ENCODE measurements around the gene CEL. TPM values are rescaled to one million over a fixed set of nuclear protein-coding genes. Genes with fewer than 3 reads are reported as not detected.
"Not testable (repeated sequence)": the region's sequence is repeated elsewhere in the genome, so short reads cannot be mapped to it uniquely, and the experiment has no call there.

CEL gene
- 0.89 TPM for polyA plus RNA-seq (2012; ENCODE audit: low read depth, missing spikeins)

DNA sequence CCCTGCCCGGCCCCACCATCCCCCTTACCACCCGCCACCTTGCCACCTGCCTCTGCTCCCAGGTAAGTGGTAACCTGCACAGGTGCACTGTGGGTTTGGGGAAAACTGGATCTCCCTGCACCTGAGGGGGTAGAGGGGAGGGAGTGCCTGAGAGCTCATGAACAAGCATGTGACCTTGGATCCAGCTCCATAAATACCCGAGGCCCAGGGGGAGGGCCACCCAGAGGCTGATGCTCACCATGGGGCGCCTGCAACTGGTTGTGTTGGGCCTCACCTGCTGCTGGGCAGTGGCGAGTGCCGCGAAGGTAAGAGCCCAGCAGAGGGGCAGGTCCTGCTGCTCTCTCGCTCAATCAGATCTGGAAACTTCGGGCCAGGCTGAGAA, at the start of gene CEL:
Gene CEL, plus strand, starts transcription at position 218 of the 382 bp plus-strand sequence. Its CDS starts 22 bp downstream, at position 240.
- not testable (repeated sequence) for DNase-seq (ENCODE audit: insufficient read length, low spot score)
- peak; percentile 86 for FAIRE-seq

- DNase-seq (ENCODE audit: insufficient read length, low spot score) (no peak), FAIRE-seq (no peak)
- TF ChIP-seq POU2F2 (IDR thresholded peaks at IDR 0.05; ENCODE audit: low read depth, low read length) (no peak), SPI1 (IDR thresholded peaks at IDR 0.05; ENCODE audit: low read depth, low read length) (no peak), POLR2A (IDR thresholded peaks at IDR 0.05; ENCODE audit: low read depth, low read length) (no peak), TAF1 (IDR thresholded peaks at IDR 0.05; ENCODE audit: low read depth, low read length) (no peak), PAX5 (IDR thresholded peaks at IDR 0.05; ENCODE audit: insufficient read depth, low read length, severe bottlenecking) (no peak), POLR2AphosphoS5 (IDR thresholded peaks at IDR 0.05; ENCODE audit: low read depth, low read length) (no peak)
Measured at GRCh38 chr9:133014696-133015095, 47.1 kb upstream of the CEL start.

DNA sequence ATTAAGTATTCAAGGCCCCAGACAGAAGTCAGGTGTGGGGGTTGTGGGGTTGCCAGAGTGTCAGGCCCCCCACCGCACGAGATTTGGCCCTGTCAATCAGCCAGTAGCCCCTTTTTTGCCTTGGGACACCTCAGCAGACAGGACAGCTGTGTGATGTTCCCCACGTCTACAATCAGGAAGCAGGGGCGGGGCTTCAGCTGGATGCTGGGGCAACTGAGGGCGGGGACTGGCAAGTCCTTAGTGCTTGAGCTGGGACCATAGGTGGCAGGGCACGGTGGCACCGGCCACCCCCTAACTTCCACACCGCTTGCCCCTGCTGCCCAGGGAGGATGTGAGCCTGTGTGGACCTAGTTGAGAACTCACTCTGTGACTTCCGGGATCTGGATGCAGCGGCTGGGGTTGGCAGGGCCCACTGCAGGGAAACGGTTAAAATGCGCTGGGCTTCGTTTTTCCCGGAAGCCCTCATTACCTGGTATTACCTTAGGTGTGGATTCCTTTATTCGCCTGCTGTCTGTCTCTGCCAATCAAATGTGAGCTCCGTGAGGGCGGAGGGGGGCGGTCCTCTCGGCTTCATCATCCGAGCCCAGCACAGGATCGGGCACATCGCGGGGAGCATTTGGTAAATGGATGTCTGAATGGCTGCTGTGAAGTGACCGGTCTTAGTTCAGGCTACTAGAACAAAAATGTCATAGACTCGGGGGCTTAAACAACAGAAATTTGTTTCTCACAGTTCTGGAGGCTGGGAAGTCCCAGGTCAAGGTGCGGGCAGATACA, 38.5 kb upstream of the CEL start:
- TF ChIP-seq POLR2AphosphoS5 (IDR thresholded peaks at IDR 0.05; ENCODE audit: low read depth, low read length) (no peak), PAX5 (IDR thresholded peaks at IDR 0.05; ENCODE audit: insufficient read depth, low read length, severe bottlenecking) (no peak), POLR2A (IDR thresholded peaks at IDR 0.05; ENCODE audit: low read depth, low read length) (no peak), TAF1 (IDR thresholded peaks at IDR 0.05; ENCODE audit: low read depth, low read length) (no peak), SPI1 (IDR thresholded peaks at IDR 0.05; ENCODE audit: low read depth, low read length) (no peak), POU2F2 (IDR thresholded peaks at IDR 0.05; ENCODE audit: low read depth, low read length) (no peak)
- DNase-seq (ENCODE audit: insufficient read length, low spot score) (no peak), FAIRE-seq (no peak)

- DNase-seq (ENCODE audit: insufficient read length, low spot score) (no peak), FAIRE-seq (no peak)
- no peak for TF ChIP-seq POLR2AphosphoS5 (IDR thresholded peaks at IDR 0.05; ENCODE audit: low read depth, low read length)
- no peak for TF ChIP-seq SPI1 (IDR thresholded peaks at IDR 0.05; ENCODE audit: low read depth, low read length)
- no peak for TF ChIP-seq TAF1 (IDR thresholded peaks at IDR 0.05; ENCODE audit: low read depth, low read length)
- TF ChIP-seq POU2F2 (IDR thresholded peaks at IDR 0.05; ENCODE audit: low read depth, low read length), result no peak
- TF ChIP-seq PAX5 (IDR thresholded peaks at IDR 0.05; ENCODE audit: insufficient read depth, low read length, severe bottlenecking), result no peak
- TF ChIP-seq POLR2A (IDR thresholded peaks at IDR 0.05; ENCODE audit: low read depth, low read length), result no peak
Measured at GRCh38 chr9:133026426-133026825, 35.4 kb upstream of the CEL start.

GRCh38 chr9:133027134-133027533, 34.6 kb upstream of the CEL start:
- FAIRE-seq, result no peak
- no peak for TF ChIP-seq POLR2A (IDR thresholded peaks at IDR 0.05; ENCODE audit: low read depth, low read length)
- TF ChIP-seq TAF1 (IDR thresholded peaks at IDR 0.05; ENCODE audit: low read depth, low read length), result no peak
- TF ChIP-seq POU2F2 (IDR thresholded peaks at IDR 0.05; ENCODE audit: low read depth, low read length), result no peak
- no peak for TF ChIP-seq PAX5 (IDR thresholded peaks at IDR 0.05; ENCODE audit: insufficient read depth, low read length, severe bottlenecking)
- TF ChIP-seq POLR2AphosphoS5 (IDR thresholded peaks at IDR 0.05; ENCODE audit: low read depth, low read length), result no peak
- TF ChIP-seq SPI1 (IDR thresholded peaks at IDR 0.05; ENCODE audit: low read depth, low read length), result no peak
- no peak for DNase-seq (ENCODE audit: insufficient read length, low spot score)

DNA sequence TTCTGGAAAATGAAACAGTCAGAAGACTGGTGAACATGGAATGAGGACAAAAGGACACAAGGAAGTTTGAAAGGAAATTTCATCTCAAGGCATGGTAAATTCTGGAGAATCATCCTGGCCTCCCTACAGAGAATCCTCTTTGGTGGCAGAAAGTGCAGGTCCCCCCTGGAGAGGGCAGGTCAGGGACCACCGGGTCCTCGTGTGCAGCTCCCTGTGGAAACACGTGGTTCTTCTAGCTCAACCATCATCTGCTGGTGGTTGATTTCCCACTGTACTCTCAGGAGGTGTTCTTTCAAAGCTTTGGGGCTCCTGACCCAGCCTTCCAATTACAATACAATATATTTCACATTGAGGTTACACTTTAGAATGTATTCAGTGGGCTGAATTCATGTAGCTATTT, 33.6 kb upstream of the CEL start:
- FAIRE-seq (no peak), DNase-seq (ENCODE audit: insufficient read length, low spot score) (no peak)
- TF ChIP-seq PAX5 (IDR thresholded peaks at IDR 0.05; ENCODE audit: insufficient read depth, low read length, severe bottlenecking) (no peak), TAF1 (IDR thresholded peaks at IDR 0.05; ENCODE audit: low read depth, low read length) (no peak), POLR2AphosphoS5 (IDR thresholded peaks at IDR 0.05; ENCODE audit: low read depth, low read length) (no peak), SPI1 (IDR thresholded peaks at IDR 0.05; ENCODE audit: low read depth, low read length) (no peak), POLR2A (IDR thresholded peaks at IDR 0.05; ENCODE audit: low read depth, low read length) (no peak), POU2F2 (IDR thresholded peaks at IDR 0.05; ENCODE audit: low read depth, low read length) (no peak)

DNA sequence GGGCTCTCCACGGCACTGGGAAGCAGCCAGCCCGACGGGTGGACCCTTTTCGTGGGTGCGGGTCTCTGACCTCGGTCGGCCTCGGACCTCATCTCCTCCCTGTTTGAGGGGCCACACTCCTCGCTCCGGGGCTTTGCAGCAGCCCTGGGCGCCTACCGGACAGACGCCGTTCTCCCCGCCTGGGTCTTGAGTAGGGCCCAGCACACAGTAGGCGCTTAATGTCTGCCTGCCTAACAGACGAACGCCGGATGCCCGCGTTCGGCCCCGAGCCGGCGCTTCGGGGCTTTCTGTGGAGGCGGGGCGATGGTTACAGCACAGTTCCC, 31.8 kb upstream of the CEL start:
- no peak for TF ChIP-seq SPI1 (IDR thresholded peaks at IDR 0.05; ENCODE audit: low read depth, low read length)
- no peak for TF ChIP-seq POLR2AphosphoS5 (IDR thresholded peaks at IDR 0.05; ENCODE audit: low read depth, low read length)
- TF ChIP-seq TAF1 (IDR thresholded peaks at IDR 0.05; ENCODE audit: low read depth, low read length), result no peak
- no peak for TF ChIP-seq PAX5 (IDR thresholded peaks at IDR 0.05; ENCODE audit: insufficient read depth, low read length, severe bottlenecking)
- TF ChIP-seq POLR2A (IDR thresholded peaks at IDR 0.05; ENCODE audit: low read depth, low read length), result no peak
- no peak for TF ChIP-seq POU2F2 (IDR thresholded peaks at IDR 0.05; ENCODE audit: low read depth, low read length)
- DNase-seq (ENCODE audit: insufficient read length, low spot score) (no peak), FAIRE-seq (no peak)

GRCh38 chr9:133030317-133031129, 31.3 kb upstream of the CEL start, which contains the start of gene GTF3C5:
GTF3C5 (plus strand) TSS chr9:133030997; CDS start chr9:133031012, 15 bp downstream.
- FAIRE-seq (peak; percentile 95), DNase-seq (ENCODE audit: insufficient read length, low spot score) (peak; percentile 98)
- TF ChIP-seq TAF1 (IDR thresholded peaks at IDR 0.05; ENCODE audit: low read depth, low read length) (peak; percentile 99), POU2F2 (IDR thresholded peaks at IDR 0.05; ENCODE audit: low read depth, low read length) (peak; percentile 86), POLR2AphosphoS5 (IDR thresholded peaks at IDR 0.05; ENCODE audit: low read depth, low read length) (peak; percentile 90), PAX5 (IDR thresholded peaks at IDR 0.05; ENCODE audit: insufficient read depth, low read length, severe bottlenecking) (peak; percentile 42), SPI1 (IDR thresholded peaks at IDR 0.05; ENCODE audit: low read depth, low read length) (0 out of 2 replicates have a peak, but pooled peaks have one; percentile 26), POLR2A (IDR thresholded peaks at IDR 0.05; ENCODE audit: low read depth, low read length) (peak; percentile 94)

- DNase-seq (ENCODE audit: insufficient read length, low spot score) (no peak), FAIRE-seq (no peak)
- no peak for TF ChIP-seq PAX5 (IDR thresholded peaks at IDR 0.05; ENCODE audit: insufficient read depth, low read length, severe bottlenecking)
- no peak for TF ChIP-seq SPI1 (IDR thresholded peaks at IDR 0.05; ENCODE audit: low read depth, low read length)
- no peak for TF ChIP-seq POU2F2 (IDR thresholded peaks at IDR 0.05; ENCODE audit: low read depth, low read length)
- no peak for TF ChIP-seq TAF1 (IDR thresholded peaks at IDR 0.05; ENCODE audit: low read depth, low read length)
- TF ChIP-seq POLR2AphosphoS5 (IDR thresholded peaks at IDR 0.05; ENCODE audit: low read depth, low read length), result no peak
- TF ChIP-seq POLR2A (IDR thresholded peaks at IDR 0.05; ENCODE audit: low read depth, low read length), result no peak
Measured at GRCh38 chr9:133031130-133031422, 30.7 kb upstream of the CEL start.

Measured in GM12891 (cell line).